Omental fat pad (tissue), 4 donors: ENCODE measurements around the gene PSME2. TPM values are rescaled to one million over a fixed set of nuclear protein-coding genes. Genes with fewer than 3 reads are reported as not detected.

Experiments used
- ATAC-seq: fragments of 150-250 bp; one replicate; pipeline ENCODE4 v1.9.1; 2016; ENCODE audit warnings: mild to moderate bottlenecking, moderate library complexity; ENCODE audit not compliant: low FRiP score
- DNase-seq: peaks from one replicate; pipeline ENCODE4 v3.0.0-alpha.2; 2019; ENCODE audit warnings: low spot score
- total RNA-seq, 4 donors: library from RNA; depleted of rRNA; stranded (reverse); fragments of >200 nt; gene quantifications; one replicate each; pipeline ENCODE4 v1.1.0, GENCODE V29; 2016
- TF ChIP-seq, protein P1 (sequence below), 3 donors: fragments of 450-650 bp; IDR thresholded peaks; one replicate each; pipeline ENCODE4 v1.5.1; 2016 to 2017; ENCODE audit warnings: antibody characterized with exemption in 3 of 3, mild to moderate bottlenecking in 3 of 3, moderate library complexity in 2 of 3

Gene PSME2
- total RNA-seq, 4 donors from 2014 or later: 32.8 to 86.4 (median 70.3) TPM

DNA sequence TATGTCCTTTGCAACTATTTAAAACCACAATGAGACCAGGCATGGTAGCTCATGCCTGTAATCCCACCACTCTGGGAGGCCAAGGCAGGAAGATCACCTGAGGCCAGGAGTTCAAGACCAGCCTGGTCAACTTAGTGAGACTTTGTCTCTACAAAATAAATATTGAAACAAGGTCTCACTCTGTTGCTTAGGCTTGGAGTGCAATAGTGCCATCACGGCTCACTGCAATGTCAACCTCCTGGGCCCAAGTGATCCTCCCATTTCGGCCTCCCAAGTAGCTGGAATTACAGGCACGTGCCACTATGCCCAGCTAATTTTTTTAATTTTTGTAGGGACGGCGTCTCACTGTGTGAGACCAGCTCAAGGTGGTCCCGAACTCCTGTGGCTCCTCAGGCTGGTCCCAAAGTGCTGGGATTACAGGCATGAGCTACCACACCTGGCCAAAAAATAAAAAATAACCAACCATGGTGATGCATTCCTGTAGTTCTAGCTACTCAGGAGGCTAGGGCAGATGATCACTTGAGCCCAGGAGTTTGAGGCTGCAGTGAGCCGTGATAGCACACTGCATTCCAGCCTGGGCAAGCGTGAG, 16.9 kb downstream of the PSME2 start:
- no peak for ATAC-seq
- DNase-seq: no peak
- TF ChIP-seq, protein P1, sequence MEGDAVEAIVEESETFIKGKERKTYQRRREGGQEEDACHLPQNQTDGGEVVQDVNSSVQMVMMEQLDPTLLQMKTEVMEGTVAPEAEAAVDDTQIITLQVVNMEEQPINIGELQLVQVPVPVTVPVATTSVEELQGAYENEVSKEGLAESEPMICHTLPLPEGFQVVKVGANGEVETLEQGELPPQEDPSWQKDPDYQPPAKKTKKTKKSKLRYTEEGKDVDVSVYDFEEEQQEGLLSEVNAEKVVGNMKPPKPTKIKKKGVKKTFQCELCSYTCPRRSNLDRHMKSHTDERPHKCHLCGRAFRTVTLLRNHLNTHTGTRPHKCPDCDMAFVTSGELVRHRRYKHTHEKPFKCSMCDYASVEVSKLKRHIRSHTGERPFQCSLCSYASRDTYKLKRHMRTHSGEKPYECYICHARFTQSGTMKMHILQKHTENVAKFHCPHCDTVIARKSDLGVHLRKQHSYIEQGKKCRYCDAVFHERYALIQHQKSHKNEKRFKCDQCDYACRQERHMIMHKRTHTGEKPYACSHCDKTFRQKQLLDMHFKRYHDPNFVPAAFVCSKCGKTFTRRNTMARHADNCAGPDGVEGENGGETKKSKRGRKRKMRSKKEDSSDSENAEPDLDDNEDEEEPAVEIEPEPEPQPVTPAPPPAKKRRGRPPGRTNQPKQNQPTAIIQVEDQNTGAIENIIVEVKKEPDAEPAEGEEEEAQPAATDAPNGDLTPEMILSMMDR (IDR thresholded peaks at IDR 0.05): no peak

DNA sequence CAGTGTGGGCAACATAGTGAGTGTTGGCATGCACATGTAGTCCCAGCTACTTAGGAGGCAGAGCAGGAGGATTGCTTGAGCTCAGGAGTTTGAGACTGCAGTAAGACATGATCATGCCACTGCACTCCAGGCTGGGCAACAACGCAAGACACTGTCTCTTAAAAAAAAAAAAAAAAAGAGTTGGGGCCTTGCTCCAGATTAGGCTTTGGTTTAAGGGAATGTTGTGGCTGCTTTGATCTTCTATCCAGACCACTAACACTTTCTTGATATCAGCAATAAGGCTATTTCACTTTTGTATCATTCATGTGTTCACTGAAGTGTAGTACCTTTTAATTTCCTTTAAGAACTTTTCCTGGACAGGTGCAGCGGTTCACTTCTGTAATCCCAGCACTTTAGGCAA, 18.7 kb downstream of the PSME2 start:
- TF ChIP-seq, protein P1 (IDR thresholded peaks at IDR 0.05): no peak
- no peak for ATAC-seq
- no peak for DNase-seq

DNA sequence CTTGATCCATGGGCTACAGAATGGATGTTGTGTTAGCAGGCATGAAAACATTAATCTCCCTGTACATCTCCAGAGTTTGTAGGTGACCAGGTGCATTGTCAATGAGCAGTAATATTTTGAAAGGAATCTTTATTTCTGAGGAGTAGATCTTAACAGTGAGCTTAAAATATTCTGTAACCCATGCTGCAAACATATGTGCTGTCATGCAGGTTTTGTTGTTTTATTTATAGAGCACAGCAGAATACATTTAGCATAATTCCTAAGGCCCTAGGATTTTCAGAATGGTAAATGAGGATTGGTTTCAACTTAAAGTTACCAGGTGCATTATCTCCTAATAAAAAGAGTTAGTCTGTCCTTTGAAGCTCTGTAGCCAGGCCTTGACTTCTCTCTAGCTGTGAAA, 19.5 kb downstream of the PSME2 start:
- DNase-seq: no peak
- no peak for ATAC-seq
- TF ChIP-seq, protein P1 (IDR thresholded peaks at IDR 0.05): no peak

DNA sequence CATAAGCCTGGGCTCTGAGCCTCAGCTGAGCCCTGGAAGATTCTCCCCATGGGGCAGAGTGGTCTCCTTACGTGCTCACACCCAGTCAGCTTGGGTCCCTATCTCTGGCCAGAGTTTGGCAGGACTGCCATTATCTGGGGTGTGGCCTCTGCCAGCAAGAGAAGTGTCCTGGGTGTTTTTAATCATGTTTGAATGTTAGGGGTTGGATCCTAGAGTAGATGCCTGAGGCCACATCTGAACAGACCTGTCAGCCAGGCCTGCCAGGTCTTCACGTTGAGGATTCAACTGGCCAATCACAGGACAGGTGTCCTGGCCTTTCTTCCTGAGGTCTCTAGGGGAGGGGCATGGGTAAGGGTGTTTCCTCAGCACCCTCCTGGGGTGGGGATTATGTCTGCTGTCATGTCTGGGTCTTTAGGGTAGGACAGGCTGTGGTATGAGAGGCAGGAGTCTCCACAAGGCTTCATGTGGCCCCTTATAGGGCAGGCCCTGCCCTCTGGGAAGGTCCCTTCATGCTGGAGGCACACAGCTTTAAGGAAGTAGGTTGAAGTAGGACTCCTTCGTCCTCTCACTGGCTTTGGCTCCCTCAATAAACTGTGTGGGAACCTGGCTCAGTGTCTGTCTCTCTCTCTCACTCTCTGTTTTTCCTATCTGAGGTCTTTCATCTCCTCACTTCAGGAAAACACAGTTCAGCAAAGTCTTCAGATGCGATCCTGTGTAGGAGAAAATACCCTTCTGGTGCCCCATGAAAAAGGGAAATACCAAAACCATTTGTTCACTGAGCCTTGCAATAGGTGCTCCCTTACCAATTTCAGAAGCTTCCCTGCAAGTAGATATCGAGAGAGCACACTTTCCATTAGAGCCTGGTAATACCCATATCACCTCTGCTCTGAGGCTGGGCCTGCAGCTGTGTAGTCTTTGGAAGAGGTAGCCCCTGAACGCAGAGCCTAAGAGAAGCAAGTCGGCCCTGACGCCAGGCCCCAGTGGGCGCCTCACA, 22.7 kb downstream of the PSME2 start:
- no peak for DNase-seq
- ATAC-seq: no peak
- TF ChIP-seq, protein P1 (IDR thresholded peaks at IDR 0.05): no peak

DNA sequence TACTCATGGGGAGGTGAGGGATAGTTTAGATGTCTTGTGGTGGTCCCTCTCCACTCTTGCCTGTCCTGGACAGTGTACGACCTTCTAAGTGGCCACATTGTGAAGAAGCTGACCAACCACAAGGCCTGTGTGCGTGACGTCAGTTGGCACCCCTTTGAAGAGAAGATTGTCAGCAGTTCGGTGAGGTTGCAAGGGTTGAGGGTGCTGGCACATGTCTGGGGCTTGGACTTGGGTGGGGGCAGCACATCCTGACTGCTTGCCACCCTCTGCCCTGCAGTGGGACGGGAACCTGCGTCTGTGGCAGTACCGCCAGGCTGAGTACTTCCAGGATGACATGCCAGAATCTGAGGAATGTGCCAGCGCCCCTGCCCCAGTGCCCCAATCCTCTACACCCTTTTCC, 23.5 kb downstream of the PSME2 start:
- DNase-seq (no peak), ATAC-seq (no peak)
- TF ChIP-seq, protein P1 (IDR thresholded peaks at IDR 0.05): no peak

DNA sequence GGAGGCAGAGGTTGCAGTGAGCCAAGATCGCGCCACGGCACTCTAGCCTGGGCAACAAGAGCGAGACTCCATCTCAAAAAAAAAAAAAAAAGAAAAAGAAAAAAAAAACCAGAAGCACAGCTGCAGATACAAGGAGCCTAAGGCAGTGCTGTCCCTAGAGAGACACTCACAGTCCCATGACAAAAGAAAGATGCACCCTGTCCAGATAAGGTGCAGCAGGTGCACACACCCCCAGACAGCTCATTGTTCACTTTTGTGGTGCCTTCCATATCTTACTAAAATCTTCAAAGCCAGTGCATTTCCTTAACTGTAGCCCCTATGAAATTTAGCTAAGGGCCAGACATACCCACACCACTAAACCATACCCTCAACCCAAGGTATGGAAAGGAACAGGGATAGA, 24.0 kb downstream of the PSME2 start:
- no peak for ATAC-seq
- TF ChIP-seq, protein P1 (IDR thresholded peaks at IDR 0.05): no peak
- DNase-seq: no peak
